GM18873 (cell line): Measurements from ENCODE around the gene KDM4B.

ENCODE experiments used
- ATAC-seq: cut with Tn5 transposase; IDR thresholded peaks from one replicate; pipeline ENCODE4 v1.9.1; 2021; ENCODE audit warnings: mild to moderate bottlenecking, moderate library complexity, moderate number of reproducible peaks; ENCODE audit not compliant: unreplicated experiment, low FRiP score

The KDM4B gene

DNA sequence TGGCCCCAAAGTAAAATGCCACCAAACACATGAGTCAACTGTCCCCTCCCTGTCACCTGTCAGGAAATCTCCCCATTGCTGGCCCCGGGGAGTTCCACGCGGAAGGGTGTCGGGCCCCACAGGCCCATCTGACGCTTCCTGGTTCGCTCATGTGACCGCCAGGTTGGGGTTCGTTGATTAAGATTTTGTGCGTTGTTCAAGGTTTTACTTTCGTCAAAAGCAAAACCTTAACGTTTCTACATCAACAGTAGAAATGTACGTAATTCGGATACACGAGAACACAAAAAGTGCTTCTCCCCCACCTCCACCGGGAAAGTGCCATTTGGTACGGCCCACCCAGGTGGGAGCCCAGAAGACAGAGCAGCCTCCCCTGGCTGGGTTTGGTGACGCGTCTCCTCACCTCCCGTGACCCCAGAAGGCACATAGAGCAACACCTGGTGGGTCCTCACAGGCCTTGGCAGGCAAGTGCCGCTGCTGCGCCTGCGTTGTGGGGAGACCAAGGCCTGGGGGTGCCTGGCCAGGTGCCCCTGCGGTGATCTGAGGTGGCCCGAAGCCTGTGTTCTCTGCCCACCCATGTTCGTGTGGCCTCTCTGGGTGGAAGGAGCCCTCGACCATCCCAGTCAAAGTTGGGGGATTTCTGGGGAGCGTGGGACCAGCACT lies 161.6 kb downstream of the KDM4B start:
- ATAC-seq, result no peak

DNA sequence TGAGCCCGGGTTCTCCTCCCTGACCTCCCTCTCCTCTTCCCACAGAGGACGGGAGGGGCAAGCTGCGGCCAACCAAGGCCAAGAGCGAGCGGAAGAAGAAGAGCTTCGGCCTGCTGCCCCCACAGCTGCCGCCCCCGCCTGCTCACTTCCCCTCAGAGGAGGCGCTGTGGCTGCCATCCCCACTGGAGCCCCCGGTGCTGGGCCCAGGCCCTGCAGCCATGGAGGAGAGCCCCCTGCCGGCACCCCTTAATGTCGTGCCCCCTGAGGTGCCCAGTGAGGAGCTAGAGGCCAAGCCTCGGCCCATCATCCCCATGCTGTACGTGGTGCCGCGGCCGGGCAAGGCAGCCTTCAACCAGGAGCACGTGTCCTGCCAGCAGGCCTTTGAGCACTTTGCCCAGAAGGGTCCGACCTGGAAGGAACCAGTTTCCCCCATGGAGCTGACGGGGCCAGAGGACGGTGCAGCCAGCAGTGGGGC lies 162.2 kb downstream of the KDM4B start:
- no peak for ATAC-seq

DNA sequence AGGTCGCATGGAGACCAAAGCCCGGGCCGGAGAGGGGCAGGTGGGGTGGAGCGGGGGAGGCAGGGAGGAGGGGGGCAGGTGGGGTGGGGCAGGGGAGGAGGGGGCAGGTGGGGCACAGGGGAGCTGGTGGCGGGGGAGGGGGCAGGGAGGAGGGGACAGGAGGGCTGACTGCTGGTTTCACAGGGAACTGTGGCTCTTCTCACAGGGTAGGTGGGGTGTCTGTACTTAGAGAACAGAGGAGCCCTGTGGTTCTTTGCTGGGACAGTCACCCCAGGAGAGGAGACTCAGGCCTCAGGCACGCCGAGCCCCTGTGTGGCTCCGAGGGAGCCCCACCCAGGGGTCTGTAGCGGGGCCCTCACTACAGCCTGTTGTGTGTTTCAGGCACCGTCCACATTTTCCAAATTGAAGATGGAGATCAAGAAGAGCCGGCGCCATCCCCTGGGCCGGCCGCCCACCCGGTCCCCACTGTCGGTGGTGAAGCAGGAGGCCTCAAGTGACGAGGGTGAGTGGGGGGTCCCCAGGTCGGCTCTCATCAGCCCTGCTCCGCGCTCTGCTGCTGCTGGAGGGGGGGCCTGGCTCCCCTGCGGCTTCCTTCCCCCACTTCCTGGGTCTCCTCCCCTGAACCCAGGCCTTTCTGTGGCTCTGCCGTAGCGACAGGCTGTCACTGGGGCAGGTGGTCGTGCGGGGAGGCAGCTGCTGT lies 162.7 kb downstream of the KDM4B start:
- ATAC-seq, result no peak

DNA sequence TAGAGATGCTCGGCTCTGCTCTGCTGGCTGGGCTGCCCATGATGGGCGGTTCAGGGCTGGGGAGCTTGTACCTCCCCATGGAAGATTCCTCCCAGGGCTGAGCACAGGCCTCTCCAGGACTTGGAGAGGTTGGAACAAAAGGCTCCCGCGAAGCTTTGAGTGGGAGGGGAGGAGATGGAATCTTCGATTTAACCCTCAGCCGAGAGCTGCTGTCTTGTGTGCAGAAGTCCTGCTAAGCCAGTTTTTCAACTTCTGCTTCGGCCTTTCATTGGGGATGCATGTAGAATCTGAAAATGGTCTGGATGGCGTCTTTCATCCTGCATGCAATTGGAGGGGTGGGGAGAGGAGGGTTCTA lies 163.3 kb downstream of the KDM4B start:
- ATAC-seq, result no peak

DNA sequence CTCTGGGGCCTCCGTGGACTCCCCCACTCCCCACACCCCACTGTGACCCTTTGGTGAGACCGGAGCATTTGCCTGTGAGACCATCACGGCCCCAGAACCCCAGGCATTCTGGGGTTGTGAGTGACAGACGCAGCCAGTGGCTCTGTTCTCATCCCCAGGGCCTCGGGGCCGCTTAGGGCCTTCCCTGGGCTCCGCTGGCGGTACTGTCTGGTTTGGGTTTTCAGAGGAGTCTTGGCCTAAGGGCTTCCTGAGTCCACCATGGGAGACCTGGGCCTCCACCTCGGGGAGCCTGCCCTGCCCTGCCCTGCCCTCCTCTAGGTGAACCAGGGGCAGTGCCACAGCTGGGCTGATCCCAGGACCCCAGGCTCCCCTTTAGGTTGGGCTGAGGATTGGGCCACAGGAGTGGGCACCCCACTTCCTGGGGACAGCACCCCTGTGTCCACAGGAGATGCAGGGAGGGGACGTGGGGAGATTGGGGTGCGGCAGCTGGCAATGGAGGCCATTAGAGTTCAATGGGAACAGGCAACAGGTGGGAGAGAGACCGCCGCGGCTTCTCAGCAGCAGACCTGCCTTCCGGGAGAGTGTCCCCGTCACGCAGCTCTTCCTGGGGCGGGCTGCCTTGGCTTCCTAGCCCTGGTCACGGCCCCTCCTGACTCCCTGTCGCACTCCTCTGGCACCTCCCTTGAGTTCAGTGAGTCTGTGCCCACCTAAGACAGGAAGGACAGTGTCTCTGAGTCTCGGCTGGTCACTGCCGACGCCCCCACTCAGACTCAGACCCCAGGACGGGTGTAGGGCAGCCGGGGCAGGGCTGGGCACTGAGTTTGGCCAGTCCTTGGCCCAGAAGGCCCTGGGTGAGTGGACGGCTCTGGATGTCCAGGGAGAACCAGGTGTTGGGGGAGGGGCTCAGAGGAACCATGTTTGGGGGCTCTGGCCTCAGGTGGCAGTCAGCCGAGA lies 164.1 kb downstream of the KDM4B start:
- no peak for ATAC-seq

DNA sequence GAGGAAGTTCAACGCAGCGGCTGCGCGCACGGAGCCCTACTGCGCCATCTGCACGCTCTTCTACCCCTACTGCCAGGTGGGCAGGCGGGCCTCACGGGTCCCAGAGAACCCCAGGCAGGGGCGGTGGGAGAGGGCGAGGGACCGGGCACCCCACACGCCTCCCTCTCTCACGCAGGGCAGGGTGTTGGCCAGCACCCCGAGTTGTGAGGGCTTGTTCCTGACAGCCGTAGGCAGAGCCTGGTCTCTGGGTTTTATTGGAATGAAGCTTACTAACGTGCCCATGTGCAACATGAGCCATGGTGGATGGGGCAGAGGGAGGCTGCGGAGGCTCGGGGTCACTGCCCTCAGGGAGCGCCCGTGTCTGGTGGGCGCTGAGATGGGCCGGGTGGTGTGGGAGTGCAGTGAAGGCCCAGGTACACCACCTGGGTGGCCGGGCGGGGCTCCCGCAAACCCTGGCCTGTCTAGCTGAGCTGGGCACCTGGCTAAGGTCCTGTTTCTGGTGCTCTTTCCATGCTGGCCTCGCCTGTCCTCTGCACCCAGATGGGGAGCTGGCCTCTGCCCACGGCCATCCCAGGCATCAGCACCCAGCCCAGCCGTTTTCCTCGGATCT lies 165.2 kb downstream of the KDM4B start:
- ATAC-seq, result no peak

DNA sequence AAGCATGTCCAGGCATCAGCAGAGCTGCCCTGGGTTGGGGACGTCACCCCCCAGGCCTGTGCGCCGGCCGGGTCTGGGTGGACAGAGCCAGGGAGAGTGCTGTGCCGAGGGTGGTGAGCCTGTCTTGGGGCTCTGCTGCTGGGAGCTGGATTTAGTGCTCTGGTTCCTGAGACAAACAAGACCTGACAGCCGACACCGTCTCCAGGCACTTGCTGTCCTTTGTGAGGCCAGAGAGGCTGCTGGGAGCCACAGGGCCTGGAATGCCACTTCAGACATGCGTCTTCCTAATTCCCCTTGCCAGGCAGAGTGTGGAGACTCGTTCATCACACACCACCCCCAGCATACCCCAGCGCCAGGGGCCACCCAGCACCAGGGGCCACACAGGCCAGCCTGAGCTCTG lies 165.8 kb downstream of the KDM4B start:
- ATAC-seq, result no peak

DNA sequence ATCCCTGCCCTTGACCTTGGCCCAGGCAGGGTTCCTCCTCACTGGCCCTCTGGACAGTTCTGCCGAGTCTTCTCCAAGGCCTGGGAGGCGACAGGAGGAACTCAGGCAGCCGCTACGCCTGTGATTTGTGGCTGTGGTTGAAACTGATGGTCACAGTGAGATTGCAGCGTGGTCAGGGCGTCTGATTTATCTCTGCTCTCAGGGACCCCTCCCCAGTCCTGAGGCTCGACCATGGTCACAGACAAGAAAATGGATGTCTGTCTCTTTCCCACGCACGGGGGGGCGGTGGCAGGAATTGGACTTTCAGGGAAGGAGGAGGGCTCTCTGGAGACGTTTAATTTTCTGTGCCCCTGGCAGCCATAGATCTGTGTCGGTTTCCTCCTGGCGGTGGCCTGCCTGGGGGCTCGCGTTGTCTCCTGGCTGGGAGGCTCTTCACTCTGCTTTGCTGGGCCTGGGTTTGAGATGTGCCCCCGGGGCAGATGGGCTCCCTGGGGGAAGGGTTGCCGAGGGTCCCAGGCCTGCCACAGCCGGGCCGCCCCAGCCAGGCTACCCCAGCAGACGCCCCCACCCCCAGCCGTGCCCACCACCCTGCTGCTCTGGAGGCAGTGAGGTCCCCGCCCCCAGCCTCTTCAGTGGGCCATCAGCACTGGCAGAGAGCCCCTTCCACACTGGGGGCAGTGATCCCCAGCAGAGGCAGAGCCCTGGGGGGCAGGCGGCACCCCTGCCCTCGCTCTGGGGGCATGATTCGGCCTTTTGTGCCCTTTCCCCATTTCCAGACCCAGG lies 167.4 kb downstream of the KDM4B start:
- ATAC-seq, result no peak

DNA sequence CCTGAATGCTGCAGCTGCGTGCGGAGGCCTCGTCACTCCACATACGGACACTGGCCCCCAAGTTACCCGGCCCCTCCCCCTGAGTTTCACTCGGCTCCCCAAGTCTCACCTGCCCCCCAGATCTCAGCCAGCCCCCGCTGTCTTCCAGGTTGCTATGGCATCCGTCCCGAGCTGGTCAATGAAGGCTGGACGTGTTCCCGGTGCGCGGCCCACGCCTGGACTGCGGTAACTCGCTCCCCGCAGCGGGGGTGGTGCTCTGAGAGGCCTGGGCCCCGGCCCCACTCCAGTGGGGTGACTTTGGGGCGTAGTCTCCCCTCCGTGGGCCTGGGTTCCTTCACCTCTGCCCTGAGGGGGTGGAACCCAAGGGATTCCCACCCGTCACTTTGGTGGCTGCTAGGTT lies 168.2 kb downstream of the KDM4B start:
- no peak for ATAC-seq

DNA sequence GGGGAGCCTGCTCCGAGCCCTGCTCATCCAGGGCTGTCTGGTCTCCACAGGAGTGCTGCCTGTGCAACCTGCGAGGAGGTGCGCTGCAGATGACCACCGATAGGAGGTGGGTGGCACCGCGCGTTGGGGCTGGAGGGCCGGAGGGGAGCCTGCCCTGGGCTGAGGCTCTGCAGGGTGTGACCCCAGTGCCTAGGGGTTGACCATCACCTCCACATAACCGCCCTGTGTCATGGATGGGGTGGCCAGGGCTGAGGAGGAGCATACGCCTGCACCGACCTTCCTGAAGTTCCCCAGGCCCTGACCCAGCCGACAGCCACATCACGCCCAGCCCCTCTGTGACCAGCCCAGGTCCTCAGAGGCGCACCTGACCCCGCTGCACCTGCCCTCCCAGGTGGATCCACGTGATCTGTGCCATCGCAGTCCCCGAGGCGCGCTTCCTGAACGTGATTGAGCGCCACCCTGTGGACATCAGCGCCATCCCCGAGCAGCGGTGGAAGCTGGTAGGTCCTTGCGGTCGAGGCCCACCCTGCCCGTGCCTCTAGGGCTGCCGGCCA lies 168.7 kb downstream of the KDM4B start:
- ATAC-seq, result no peak

DNA sequence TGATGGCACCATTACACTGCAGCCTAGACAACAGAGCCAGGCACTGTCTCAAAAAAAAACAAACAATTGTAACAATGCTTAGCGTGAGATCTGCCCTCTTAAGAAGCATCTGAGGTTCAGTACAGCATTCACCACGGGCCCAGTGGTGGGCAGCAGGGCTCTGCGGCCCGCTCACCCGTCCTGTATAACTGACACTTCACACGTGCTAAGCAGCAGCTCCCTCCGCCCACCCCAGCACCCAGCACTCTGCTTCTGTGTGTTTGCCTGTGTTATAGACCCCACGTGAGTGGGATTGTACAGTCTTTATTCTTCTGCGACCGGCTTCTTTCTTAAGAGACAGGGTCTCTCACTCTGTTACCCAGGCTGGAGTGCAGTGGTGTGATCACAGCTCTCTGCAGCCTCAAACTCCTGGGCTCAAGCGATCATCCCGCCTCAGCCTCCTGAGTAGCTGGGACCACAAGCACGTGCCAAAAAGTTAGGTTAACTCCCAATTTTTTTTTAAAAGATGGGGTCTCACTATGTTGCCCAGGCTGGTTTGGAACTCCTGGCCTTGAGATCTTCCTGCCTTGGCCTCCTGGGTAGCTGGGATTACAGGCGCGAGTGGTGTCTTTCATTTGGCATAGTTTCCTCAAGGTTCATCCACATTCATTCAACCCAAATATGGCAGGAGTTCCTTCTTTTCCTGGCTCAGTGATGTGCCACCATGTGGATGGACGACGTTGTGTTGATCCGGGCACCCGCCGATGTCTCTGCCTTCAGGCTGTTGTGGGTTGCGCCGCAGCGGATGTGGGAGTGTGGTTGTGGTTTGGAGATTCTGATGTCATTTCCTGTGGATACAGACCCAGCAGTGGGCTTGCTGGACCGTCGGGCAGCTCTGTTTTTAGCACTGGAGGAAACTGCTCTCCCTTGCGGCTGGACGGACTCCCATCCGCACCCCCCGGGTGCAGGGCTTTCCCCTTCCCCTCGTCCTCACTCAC lies 170.0 kb downstream of the KDM4B start:
- peak; percentile 71 for ATAC-seq

DNA sequence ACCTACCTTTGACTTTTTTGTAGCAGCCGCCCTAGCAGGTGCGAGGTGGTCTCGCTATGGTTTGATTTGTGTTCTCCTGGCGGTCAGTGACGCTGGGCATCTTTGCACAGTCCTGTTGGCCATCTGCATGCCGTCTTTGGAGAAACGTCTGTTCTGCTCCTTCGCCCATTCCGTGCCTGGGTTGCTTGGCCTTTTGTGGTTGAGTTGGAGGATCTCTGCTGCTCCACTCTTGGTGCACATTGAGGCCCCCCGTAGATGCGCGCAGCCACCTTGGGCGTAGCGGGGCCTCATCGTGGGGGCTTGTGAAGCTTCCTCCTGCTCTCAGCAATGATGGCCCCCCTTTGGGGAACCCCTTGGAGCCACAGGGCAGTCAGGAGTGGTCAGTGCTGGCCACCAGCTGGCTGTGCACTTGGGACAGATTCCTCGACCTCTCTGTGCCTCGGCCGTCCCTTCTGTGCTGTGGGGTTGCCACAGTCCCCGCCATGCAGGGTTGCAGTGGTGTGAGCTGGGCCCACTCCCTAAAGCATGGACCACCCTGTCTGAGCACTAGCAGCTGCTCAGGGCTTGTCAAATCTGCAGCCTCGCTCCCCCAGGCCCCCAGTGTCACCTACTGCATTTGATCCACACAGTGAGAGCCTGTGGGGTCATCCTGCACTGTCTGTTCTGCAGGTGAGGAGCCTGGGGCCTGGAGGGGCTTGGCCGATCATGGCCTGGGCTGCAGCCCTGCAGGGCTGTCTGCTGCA lies 170.8 kb downstream of the KDM4B start:
- no peak for ATAC-seq

DNA sequence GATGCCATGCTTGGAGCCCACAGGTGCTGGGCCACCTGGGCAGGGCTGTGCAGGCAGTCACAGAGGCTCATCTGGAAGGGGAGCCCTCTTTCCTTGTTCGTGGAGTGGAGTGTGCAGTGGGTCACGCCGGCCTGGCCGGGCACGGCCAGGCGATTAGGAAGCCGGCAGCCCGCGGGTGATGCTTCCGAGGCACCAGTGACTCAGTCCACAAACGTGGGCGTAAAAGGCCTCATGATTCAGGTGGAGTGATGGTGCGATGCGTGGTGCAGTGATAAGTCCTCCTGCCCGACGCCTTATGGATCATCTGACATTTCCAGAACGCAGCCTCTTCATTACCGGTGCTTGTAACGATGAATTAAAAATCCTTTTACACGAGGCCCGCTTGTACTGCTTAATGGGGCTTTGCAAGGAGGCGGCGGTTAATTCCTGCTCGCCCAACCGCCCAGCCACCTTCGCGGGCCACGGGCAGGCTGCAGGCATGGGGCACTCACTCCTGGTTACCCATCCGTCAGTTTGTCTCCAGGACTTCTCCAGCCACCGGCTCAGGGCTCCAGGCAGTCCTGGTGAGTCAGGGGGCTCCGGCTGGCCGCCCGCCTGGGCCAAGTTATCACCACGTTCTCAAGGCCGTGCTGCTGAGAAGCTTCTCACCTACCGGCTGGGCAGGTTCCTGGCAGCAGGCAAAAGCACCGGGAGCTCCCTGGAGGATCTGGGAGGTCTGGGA lies 172.4 kb downstream of the KDM4B start:
- ATAC-seq, result no peak

DNA sequence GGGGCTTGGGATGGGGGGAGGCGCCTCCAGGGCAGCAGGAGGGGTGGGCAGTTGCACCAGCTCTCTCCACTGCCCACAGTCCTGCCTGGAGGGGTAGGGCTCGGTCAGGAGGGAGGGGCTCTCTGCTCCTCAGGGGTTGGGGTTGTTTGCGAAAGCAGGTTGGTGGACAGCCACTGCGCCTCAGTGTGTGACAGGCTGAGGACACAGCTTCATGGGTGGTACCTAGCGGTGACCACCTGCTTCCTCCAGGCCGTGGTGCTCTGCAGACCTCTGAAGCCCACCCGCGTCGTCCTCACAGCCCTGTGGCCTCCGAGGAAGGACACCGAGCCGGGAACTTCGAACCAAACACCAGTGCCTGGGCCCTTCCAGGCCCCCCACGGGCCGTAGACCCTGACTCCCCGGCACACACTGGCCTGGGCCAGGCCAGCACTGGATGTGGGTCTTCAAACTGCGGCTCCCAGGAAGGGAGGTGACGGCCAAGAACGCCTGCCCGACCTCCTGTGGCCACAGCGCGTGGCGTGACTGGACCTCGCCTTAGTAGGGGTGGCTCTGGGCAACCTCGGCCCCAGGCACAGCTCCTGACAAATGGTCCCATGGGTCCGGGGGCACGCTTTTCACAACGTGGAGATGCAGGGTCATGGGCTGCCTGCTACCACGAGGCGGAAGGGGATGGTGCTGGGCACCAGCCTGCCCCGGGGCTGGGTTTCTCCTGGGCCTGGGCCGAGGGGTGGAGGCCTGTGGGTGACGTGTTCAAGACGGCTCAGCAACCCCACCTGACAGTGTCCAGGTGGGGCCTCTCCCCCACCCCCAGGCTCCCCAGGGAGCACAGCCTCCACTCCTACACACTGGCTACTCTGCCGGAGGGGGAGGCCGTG lies 173.2 kb downstream of the KDM4B start:
- no peak for ATAC-seq

DNA sequence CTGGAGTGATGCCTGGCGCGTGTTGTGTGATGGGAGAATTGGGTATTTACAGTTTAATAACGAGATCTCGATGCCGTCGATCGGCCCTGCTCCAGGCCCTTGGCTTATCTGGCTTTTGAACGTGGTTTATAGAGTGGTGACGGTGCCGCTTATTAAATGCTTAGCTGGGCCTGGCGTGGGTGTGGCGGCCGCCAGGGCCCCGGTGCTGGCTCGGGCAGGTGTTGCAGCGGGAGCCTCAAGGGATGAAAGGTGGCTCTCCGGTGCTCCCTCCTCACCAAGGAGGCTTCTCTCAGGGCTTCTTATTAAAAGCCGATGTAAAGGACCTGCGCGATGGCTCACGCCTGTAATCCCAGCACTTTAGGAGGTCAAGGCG lies 173.8 kb downstream of the KDM4B start:
- ATAC-seq, result no peak
